ENCODE measurements around the gene KRTAP16-1.

KRTAP16-1 gene

DNA sequence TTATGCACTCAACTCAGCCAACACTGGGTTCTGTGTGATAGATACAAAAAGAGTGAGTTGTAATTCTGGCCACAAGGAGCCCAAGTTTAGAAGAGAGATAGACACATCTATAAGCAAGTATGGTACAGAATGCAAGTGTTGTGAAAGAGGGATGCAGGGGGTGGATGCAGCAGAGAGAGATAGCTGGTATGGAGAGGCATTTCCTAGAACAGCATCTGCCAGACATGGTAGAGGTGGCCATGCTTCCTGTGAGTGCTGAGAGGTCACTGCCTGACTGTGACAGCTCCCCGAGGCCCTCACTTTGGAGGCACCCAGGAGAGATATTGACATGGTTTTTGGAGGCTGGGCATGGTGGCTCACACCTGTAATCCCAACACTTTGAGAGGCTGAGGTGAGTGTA, 2.0 kb upstream of the KRTAP16-1 start:
- no peak for DNase-seq
- whole genome bisulfite sequencing, result 44% methylated on average over 1 of the region's 1 CpG
- H2BK5ac ChIP-seq (ENCODE audit: low read depth, low read length, poor library complexity, severe bottlenecking), result no peak overlapping the region

DNA sequence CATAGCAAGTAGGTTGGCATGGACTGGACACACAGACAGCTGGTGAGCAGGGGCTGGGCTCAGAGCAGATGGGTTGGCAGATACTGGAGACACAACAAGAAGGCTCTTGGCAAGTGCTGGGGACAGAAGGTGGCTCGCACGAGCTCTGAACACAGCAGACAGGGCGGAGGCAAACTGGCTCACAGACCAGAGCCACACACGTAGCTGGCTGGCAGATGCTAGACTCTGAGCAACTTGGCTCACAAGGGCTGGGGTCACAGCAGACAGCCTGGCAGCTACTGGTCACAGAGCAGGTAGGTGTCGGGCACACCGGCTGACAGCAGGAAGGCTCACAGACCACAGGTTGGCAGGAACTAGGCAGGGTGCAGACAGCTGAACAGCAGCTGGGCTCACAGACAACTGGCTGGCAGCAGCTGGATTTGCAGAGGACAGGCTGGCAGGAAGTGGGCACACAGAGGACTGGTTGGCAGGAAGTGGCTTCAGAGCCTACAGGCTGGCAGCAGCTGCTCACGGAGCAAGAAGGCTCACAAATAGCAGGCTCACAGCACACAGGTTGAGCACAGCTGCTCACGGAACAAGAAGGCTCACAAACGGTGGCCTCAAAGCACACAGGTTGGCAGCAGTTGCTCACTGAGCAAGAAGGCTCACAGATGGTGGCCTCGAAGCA, 725 bp downstream of the KRTAP16-1 start:
- no peak for DNase-seq
- Histone ChIP-seq H3K36me3 (ENCODE audit: control insufficient read depth in 1 of 2, insufficient read depth in 2 of 2, low read depth in 1 of 2, low read length in 2 of 2) (no peaks in the 10 kb centered on the region), H3K18ac (ENCODE audit: low read depth in 1 of 2, low read length in 2 of 2) (no peak overlapping the region), H2AK5ac (ENCODE audit: low read length, severe bottlenecking) (peak overlapping the region; percentile 21), H3K4me1 (ENCODE audit: control insufficient read depth, insufficient read depth, low read depth, low read length) (peaks cover 13% of the 10 kb centered on the region), H2BK5ac (ENCODE audit: low read depth, low read length, poor library complexity, severe bottlenecking) (no peak overlapping the region), H2AFZ (ENCODE audit: low read depth, low read length) (no peak overlapping the region), H3K4me2 (ENCODE audit: low read length, poor library complexity, severe bottlenecking) (no peak overlapping the region), H4K8ac (ENCODE audit: low read length) (no peak overlapping the region), H3K27ac (ENCODE audit: low read length, poor library complexity, severe bottlenecking) (no peak overlapping the region), H3K23ac (ENCODE audit: low read length in 2 of 2) (no peak overlapping the region), H3K4me3 (ENCODE audit: insufficient read depth in 1 of 2, low read depth in 1 of 2, low read length in 2 of 2) (no peak overlapping the region), H3K9me3 (ENCODE audit: control insufficient read depth, low read length) (no peaks in the 10 kb centered on the region), H4K91ac (ENCODE audit: low read length) (no peak overlapping the region), H2BK12ac (ENCODE audit: low read length in 2 of 2) (no peak overlapping the region), H3K4ac (ENCODE audit: low read depth in 1 of 2, low read length in 2 of 2) (no peak overlapping the region), H3K27me3 (ENCODE audit: control insufficient read depth in 1 of 2, insufficient read depth in 1 of 2, low read length in 2 of 2) (peaks cover 0 to 30% of the 10 kb centered on the region in 2 experiments), H3K9ac (ENCODE audit: low read length) (no peak overlapping the region), H3K79me1 (replicated peaks; ENCODE audit: low read length, poor library complexity, severe bottlenecking) (no peaks in the 10 kb centered on the region), H3K14ac (ENCODE audit: low read length in 2 of 2) (peak overlapping the region in 1 of 2 experiments; percentile 6), H2BK15ac (ENCODE audit: low read depth, poor library complexity, severe bottlenecking) (no peak overlapping the region), H2BK120ac (ENCODE audit: low read depth, low read length) (no peak overlapping the region)
- 87% methylated on average over 10 of the region's 10 CpGs for WGBS

More for the DNA sequence above, 2.0 kb upstream of the KRTAP16-1 start:
- Histone ChIP-seq H3K27ac (ENCODE audit: low read length, poor library complexity, severe bottlenecking) (no peak overlapping the region), H3K23ac (ENCODE audit: low read length in 2 of 2) (no peak overlapping the region), H3K4me1 (ENCODE audit: control insufficient read depth, insufficient read depth, low read depth, low read length) (peaks cover 13% of the 10 kb centered on the region), H3K4me2 (ENCODE audit: low read length, poor library complexity, severe bottlenecking) (no peak overlapping the region), H2AK5ac (ENCODE audit: low read length, severe bottlenecking) (no peak overlapping the region), H2BK120ac (ENCODE audit: low read depth, low read length) (no peak overlapping the region), H3K4me3 (ENCODE audit: insufficient read depth in 1 of 2, low read depth in 1 of 2, low read length in 2 of 2) (no peak overlapping the region), H3K4ac (ENCODE audit: low read depth in 1 of 2, low read length in 2 of 2) (no peak overlapping the region), H3K18ac (ENCODE audit: low read depth in 1 of 2, low read length in 2 of 2) (no peak overlapping the region), H3K9me3 (ENCODE audit: control insufficient read depth, low read length) (no peaks in the 10 kb centered on the region), H4K8ac (ENCODE audit: low read length) (no peak overlapping the region), H3K36me3 (ENCODE audit: control insufficient read depth in 1 of 2, insufficient read depth in 2 of 2, low read depth in 1 of 2, low read length in 2 of 2) (no peaks in the 10 kb centered on the region), H3K79me1 (replicated peaks; ENCODE audit: low read length, poor library complexity, severe bottlenecking) (no peaks in the 10 kb centered on the region), H3K14ac (ENCODE audit: low read length in 2 of 2) (no peak overlapping the region), H3K27me3 (ENCODE audit: control insufficient read depth in 1 of 2, insufficient read depth in 1 of 2, low read length in 2 of 2) (peaks cover 0 to 47% of the 10 kb centered on the region in 2 experiments), H3K9ac (ENCODE audit: low read length) (no peak overlapping the region), H2BK12ac (ENCODE audit: low read length in 2 of 2) (no peak overlapping the region), H2AFZ (ENCODE audit: low read depth, low read length) (no peak overlapping the region), H4K91ac (ENCODE audit: low read length) (no peak overlapping the region), H2BK15ac (ENCODE audit: low read depth, poor library complexity, severe bottlenecking) (no peak overlapping the region)

DNA sequence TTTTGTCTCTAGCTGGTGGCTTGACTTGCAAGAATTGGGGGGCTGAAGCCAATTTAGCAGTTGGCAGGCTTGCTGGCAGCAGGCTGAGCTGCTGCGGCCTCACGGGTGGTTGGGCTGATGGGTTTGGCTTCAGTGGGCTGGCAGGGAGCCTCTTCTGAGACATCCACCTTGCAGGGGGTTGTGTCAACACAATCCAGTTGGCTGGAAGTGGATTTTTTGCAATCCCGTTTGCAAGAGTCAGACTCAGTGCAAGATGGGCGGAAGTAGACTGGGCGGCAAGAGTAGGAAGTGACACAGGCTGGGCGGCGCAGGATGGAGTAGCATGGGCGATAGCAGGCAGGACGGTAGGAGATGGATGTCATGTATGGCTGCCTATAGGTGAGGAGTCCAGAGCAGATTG, 1.5 kb downstream of the KRTAP16-1 start:
- H3K4me1 ChIP-seq (ENCODE audit: control insufficient read depth, insufficient read depth, low read depth, low read length), result peaks cover 13% of the 10 kb centered on the region
- no peak overlapping the region for H4K91ac ChIP-seq (ENCODE audit: low read length)
- H2BK120ac ChIP-seq (ENCODE audit: low read depth, low read length), result no peak overlapping the region
- H2BK15ac ChIP-seq (ENCODE audit: low read depth, poor library complexity, severe bottlenecking), result no peak overlapping the region
- no peaks in the 10 kb centered on the region for H3K36me3 ChIP-seq (ENCODE audit: control insufficient read depth in 1 of 2, insufficient read depth in 2 of 2, low read depth in 1 of 2, low read length in 2 of 2)
- DNase-seq, result no peak
- H3K23ac ChIP-seq (ENCODE audit: low read length in 2 of 2), result no peak overlapping the region
- H3K4me3 ChIP-seq (ENCODE audit: insufficient read depth in 1 of 2, low read depth in 1 of 2, low read length in 2 of 2), result no peak overlapping the region
- H3K27me3 ChIP-seq (ENCODE audit: control insufficient read depth in 1 of 2, insufficient read depth in 1 of 2, low read length in 2 of 2), result peaks cover 0 to 30% of the 10 kb centered on the region in 2 experiments
- WGBS, result 94% methylated on average over 9 of the region's 9 CpGs
- no peaks in the 10 kb centered on the region for H3K9me3 ChIP-seq (ENCODE audit: control insufficient read depth, low read length)
- no peaks in the 10 kb centered on the region for H3K79me1 ChIP-seq (replicated peaks; ENCODE audit: low read length, poor library complexity, severe bottlenecking)
- no peak overlapping the region for H2BK12ac ChIP-seq (ENCODE audit: low read length in 2 of 2)
- H3K18ac ChIP-seq (ENCODE audit: low read depth in 1 of 2, low read length in 2 of 2), result no peak overlapping the region
- no peak overlapping the region for H3K9ac ChIP-seq (ENCODE audit: low read length)
- no peak overlapping the region for H2AFZ ChIP-seq (ENCODE audit: low read depth, low read length)
- no peak overlapping the region for H2BK5ac ChIP-seq (ENCODE audit: low read depth, low read length, poor library complexity, severe bottlenecking)
- no peak overlapping the region for H4K8ac ChIP-seq (ENCODE audit: low read length)
- H3K4ac ChIP-seq (ENCODE audit: low read depth in 1 of 2, low read length in 2 of 2), result no peak overlapping the region
- H3K4me2 ChIP-seq (ENCODE audit: low read length, poor library complexity, severe bottlenecking), result no peak overlapping the region
- no peak overlapping the region for H2AK5ac ChIP-seq (ENCODE audit: low read length, severe bottlenecking)
- H3K27ac ChIP-seq (ENCODE audit: low read length, poor library complexity, severe bottlenecking), result peak overlapping the region; percentile 21
- no peak overlapping the region for H3K14ac ChIP-seq (ENCODE audit: low read length in 2 of 2)

DNA sequence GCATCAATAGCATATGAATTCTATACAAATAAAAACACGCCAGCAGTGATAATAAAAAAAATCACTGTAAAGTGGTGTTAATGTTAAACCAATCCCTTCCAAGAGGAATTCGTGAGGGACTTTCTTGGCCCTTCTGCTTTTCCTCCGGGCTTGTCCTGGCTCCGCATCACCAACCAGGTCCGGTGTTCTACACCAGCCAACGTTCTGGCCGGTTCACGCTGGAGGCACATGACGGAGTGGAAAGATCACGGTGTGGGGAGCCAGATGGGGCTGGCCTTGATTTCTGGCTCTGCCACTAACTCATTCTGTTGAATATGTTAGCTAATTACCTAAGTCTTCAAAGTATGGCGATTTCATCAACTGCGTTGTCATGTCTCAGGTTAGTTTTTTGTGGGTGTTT, 5.0 kb downstream of the KRTAP16-1 start:
- Histone ChIP-seq H3K9me3 (ENCODE audit: control insufficient read depth, low read length) (no peaks in the 10 kb centered on the region), H2BK5ac (ENCODE audit: low read depth, low read length, poor library complexity, severe bottlenecking) (no peak overlapping the region), H3K4me2 (ENCODE audit: low read length, poor library complexity, severe bottlenecking) (no peak overlapping the region), H3K27me3 (ENCODE audit: control insufficient read depth in 1 of 2, insufficient read depth in 1 of 2, low read length in 2 of 2) (peaks cover 0 to 19% of the 10 kb centered on the region in 2 experiments), H3K36me3 (ENCODE audit: control insufficient read depth in 1 of 2, insufficient read depth in 2 of 2, low read depth in 1 of 2, low read length in 2 of 2) (no peaks in the 10 kb centered on the region), H3K4me3 (ENCODE audit: insufficient read depth in 1 of 2, low read depth in 1 of 2, low read length in 2 of 2) (no peak overlapping the region), H3K79me1 (replicated peaks; ENCODE audit: low read length, poor library complexity, severe bottlenecking) (no peaks in the 10 kb centered on the region), H3K23ac (ENCODE audit: low read length in 2 of 2) (no peak overlapping the region), H3K14ac (ENCODE audit: low read length in 2 of 2) (no peak overlapping the region), H2AFZ (ENCODE audit: low read depth, low read length) (no peak overlapping the region), H4K8ac (ENCODE audit: low read length) (no peak overlapping the region), H2BK12ac (ENCODE audit: low read length in 2 of 2) (no peak overlapping the region), H3K9ac (ENCODE audit: low read length) (no peak overlapping the region), H2AK5ac (ENCODE audit: low read length, severe bottlenecking) (no peak overlapping the region), H4K91ac (ENCODE audit: low read length) (no peak overlapping the region), H3K27ac (ENCODE audit: low read length, poor library complexity, severe bottlenecking) (no peak overlapping the region), H3K4me1 (ENCODE audit: control insufficient read depth, insufficient read depth, low read depth, low read length) (peaks cover 13% of the 10 kb centered on the region), H3K18ac (ENCODE audit: low read depth in 1 of 2, low read length in 2 of 2) (no peak overlapping the region), H2BK120ac (ENCODE audit: low read depth, low read length) (no peak overlapping the region), H3K4ac (ENCODE audit: low read depth in 1 of 2, low read length in 2 of 2) (no peak overlapping the region), H2BK15ac (ENCODE audit: low read depth, poor library complexity, severe bottlenecking) (no peak overlapping the region)
- no peak for DNase-seq
- WGBS, result 80% methylated on average over 9 of the region's 12 CpGs

Data from mesenchymal stem cell (in vitro differentiated cells and primary cell).